KOPT-K1 (cell line): ENCODE results near the gene GNA14.
"Not testable (repeated sequence)": the region's sequence is repeated elsewhere in the genome, so short reads cannot be mapped to it uniquely, and the experiment has no call there.

Experiments
- H3K27ac ChIP-seq: fragments of 200-600 bp; sonication (generic); 2 replicates; pipeline ENCODE4 v1.5.1; 2016; ENCODE audit warnings: antibody characterized with exemption, mild to moderate bottlenecking, low read depth, low read length; ENCODE audit not compliant: poor library complexity, severe bottlenecking
- H3K36me3 ChIP-seq: fragments of 200-600 bp; sonication (generic); 2 replicates; pipeline ENCODE4 v1.5.1; 2017; ENCODE audit warnings: antibody characterized with exemption, mild to moderate bottlenecking, low read length, moderate library complexity; ENCODE audit not compliant: insufficient read depth
- H3K9me3 ChIP-seq: fragments of 200-600 bp; sonication (generic); 2 replicates; pipeline ENCODE4 v1.5.1; 2017; ENCODE audit warnings: antibody characterized with exemption, low read length, mild to moderate bottlenecking; ENCODE audit not compliant: insufficient read depth, poor library complexity, severe bottlenecking

Gene GNA14

GRCh38 chr9:77648234-77649108 is at the start of gene GNA14:
TSS of gene GNA14 (minus strand) at chr9:77648322. CDS start at chr9:77647793, 529 bp downstream.
- no peaks in the 10 kb centered on the region for H3K9me3 ChIP-seq
- no peak within 1 kb of the TSS for H3K27ac ChIP-seq
- H3K36me3 ChIP-seq: no peaks in the 10 kb centered on the region

- H3K9me3 ChIP-seq: no peaks in the 10 kb centered on the region
- no peaks in the 10 kb centered on the region for H3K36me3 ChIP-seq
- no peak overlapping the region for H3K27ac ChIP-seq
Observed at GRCh38 chr9:77697238-77697984, 49.3 kb upstream of the GNA14 start.

DNA sequence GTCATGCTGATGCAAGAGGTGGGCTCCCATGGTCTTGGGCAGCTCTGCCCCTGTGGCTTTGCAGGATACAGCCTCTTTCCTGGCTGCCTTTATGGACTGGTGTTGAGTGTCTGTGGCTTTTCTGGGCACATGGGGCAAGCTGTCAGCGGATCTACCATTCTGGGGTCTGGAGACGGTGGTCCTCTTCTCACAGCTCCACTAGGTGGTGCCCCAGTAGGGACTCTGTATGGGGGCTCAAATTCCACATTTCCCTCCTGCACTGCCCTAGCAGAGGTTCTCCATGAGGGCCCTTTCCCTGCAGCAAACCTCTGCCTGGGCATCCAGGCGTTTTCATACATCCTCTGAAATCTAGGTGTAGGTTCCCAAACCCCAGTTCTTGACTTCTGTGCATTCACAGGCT is 42.6 kb upstream of the GNA14 start:
- not testable (repeated sequence) for H3K27ac ChIP-seq

DNA sequence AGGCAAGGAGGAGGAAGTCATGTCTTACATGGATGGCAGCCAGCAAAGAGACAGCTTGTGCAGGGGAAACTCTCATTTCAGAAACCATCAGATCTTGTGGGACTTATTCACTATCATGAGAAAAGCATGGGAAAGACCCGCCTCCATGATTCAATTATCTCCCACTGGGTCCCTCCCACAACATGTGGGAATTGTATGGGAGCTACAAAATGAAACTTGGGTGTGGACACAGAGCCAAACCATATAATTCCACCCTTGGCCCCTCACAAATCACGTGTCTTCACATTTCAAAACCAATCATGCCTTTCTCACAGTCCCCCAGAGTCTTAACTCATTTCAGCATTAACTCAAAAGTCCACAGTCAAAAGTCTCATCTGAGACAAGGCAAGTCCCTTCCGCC is 42.0 kb upstream of the GNA14 start:
- H3K36me3 ChIP-seq, H3K9me3 ChIP-seq, H3K27ac ChIP-seq: not testable (repeated sequence)

More for the DNA sequence above, 42.6 kb upstream of the GNA14 start:
- not testable (repeated sequence) for H3K36me3 ChIP-seq, H3K9me3 ChIP-seq

GRCh38 chr9:77687737-77688136 is 39.6 kb upstream of the GNA14 start:
- not testable (repeated sequence) for H3K27ac ChIP-seq, H3K9me3 ChIP-seq, H3K36me3 ChIP-seq

DNA sequence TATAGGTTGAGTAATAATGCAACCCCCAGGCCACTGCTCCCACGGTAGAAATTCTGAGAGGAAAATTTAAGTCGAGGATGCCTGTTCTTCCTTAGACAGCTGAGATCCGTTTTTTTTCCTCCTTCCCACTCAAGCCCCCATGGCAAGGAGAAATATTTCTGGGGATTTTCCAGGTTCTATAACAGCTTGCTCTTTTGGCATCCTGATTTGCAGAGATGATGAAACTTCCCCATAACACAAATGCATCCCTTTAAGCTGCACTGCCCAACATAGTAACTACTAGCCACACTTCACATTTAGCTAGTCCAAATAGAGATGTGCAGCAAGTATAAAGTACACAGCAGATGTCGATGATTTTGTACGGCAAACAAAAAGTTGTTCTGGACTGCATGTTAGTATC is 32.5 kb upstream of the GNA14 start:
- Histone ChIP-seq H3K36me3 (no peaks in the 10 kb centered on the region), H3K27ac (no peak overlapping the region), H3K9me3 (no peaks in the 10 kb centered on the region)

GRCh38 chr9:77679661-77680368 is 31.7 kb upstream of the GNA14 start:
- Histone ChIP-seq H3K27ac (no peak overlapping the region), H3K9me3 (no peaks in the 10 kb centered on the region), H3K36me3 (no peaks in the 10 kb centered on the region)

DNA sequence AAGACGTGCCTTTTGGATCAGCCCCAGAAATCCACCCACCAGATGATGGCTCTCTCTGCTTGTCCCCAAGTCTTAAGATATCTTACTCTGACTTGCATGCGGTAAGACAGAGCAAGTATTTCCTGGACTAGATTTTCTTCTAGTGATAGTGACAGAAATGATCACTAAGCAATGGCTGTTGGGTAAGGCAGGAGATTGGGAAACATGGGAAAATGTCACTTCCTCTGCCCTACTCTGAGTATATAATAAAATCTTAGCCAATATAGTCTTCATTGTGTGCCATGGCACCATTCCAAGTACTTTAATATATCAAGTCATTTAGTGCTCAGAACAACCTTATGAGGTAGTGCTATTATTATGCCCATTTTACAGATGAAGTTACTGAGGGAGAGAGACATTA is 31.0 kb upstream of the GNA14 start:
- Histone ChIP-seq H3K27ac (no peak overlapping the region), H3K9me3 (no peaks in the 10 kb centered on the region), H3K36me3 (no peaks in the 10 kb centered on the region)

DNA sequence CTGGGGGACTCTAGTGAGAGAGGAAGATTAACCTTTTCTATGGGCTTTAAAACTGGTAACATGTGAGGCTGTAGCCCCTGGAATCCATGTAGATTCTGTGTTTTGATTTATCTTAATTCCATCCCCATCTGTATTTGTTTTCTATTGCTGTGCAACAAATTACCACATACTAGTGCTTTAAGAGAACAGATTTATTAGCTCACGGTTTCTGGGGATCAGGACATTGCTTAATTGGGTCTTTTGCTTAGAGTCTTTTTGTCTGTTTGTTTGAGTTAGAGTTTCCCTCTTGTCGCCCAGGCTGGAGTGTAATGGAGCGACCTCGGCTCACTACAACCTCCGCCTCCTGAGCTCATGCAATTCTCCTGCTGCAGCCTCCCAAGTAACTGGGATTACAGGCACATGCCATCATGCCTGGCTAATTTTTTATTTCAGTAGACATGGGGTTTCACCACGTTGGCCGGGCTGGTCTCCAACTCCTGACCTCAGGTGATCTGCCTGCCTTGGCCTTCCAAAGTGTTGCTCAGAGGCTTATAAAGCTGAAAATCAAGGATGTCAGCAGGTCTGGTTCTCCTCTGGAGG is 29.9 kb upstream of the GNA14 start:
- Histone ChIP-seq H3K27ac (no peak overlapping the region), H3K36me3 (no peaks in the 10 kb centered on the region), H3K9me3 (no peaks in the 10 kb centered on the region)

DNA sequence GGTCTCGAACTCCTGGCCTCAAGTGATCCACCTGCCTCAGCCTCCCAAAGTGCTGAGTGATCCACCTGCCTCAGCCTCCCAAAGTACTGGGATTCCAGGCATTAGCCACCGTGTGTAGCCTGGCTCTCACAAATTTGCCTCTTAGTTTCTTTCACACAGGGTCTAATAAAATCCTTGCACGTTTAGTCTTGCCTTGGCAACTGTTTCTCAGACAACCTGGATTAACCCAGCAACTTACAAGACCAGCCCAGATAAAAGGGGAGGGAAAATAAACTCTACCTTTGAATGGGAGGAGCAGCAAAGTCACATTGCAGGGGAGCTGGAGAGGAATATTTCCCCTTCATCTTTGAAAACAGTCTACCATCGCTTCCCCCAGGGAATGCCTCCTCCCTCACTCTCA is 29.3 kb upstream of the GNA14 start:
- no peaks in the 10 kb centered on the region for H3K36me3 ChIP-seq
- no peak overlapping the region for H3K27ac ChIP-seq
- no peaks in the 10 kb centered on the region for H3K9me3 ChIP-seq

- Histone ChIP-seq H3K36me3 (no peaks in the 10 kb centered on the region), H3K27ac (no peak overlapping the region), H3K9me3 (no peaks in the 10 kb centered on the region)
Observed at GRCh38 chr9:77673941-77674791, 26.0 kb upstream of the GNA14 start.

GRCh38 chr9:77672183-77672582 is 24.1 kb upstream of the GNA14 start:
- H3K27ac ChIP-seq: no peak overlapping the region

GRCh38 chr9:77667151-77667550 is 19.0 kb upstream of the GNA14 start:
- Histone ChIP-seq H3K9me3 (no peaks in the 10 kb centered on the region), H3K36me3 (no peaks in the 10 kb centered on the region), H3K27ac (no peak overlapping the region)

More at GRCh38 chr9:77672183-77672582, 24.1 kb upstream of the GNA14 start:
- Histone ChIP-seq H3K36me3 (no peaks in the 10 kb centered on the region), H3K9me3 (no peaks in the 10 kb centered on the region)

DNA sequence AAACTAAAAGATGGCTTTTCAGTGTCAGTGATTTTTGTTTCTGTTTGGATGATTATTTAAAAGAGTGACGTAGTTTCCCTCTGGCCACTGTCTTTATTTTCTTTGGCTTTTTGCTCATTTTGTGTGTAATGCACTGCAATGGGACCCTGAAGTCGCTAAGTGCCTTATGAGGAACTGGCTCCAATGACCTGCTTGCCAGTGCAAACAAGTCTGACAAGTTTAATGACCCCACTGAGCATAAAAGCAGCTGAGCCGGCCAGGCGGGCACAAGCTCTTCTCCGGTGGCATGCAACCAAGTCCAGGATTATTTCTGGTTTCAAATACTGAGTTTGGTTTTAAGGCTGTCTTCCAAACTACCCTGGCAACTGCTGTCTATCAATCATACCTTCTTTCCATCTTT is 15.6 kb upstream of the GNA14 start:
- Histone ChIP-seq H3K9me3 (no peaks in the 10 kb centered on the region), H3K27ac (no peak overlapping the region), H3K36me3 (no peaks in the 10 kb centered on the region)
